HG02884 (cell line): ENCODE results near the gene SLC25A45.

Experiments
- ATAC-seq: cut with Tn5 transposase; IDR thresholded peaks from one replicate; pipeline ENCODE4 v1.9.1; 2021; ENCODE audit warnings: mild to moderate bottlenecking, moderate library complexity; ENCODE audit not compliant: unreplicated experiment

SLC25A45 gene

GRCh38 chr11:65382033-65382803 lies at the start of gene SLC25A45:
TSS of gene SLC25A45 (minus strand) at chr11:65382646. CDS start at chr11:65381951, 695 bp downstream.
- ATAC-seq: peak; percentile 55

- no peak for ATAC-seq
Observed at GRCh38 chr11:65431451-65432099, 49.1 kb upstream of the SLC25A45 start.

- ATAC-seq: no peak
Observed at GRCh38 chr11:65430406-65431217, 48.2 kb upstream of the SLC25A45 start.

- ATAC-seq: no peak
Observed at GRCh38 chr11:65429724-65430405, 47.4 kb upstream of the SLC25A45 start.

- no peak for ATAC-seq
Observed at GRCh38 chr11:65429068-65429681, 46.7 kb upstream of the SLC25A45 start.

- no peak for ATAC-seq
Observed at GRCh38 chr11:65428578-65429067, 46.2 kb upstream of the SLC25A45 start.

GRCh38 chr11:65427691-65428577 lies 45.5 kb upstream of the SLC25A45 start:
- ATAC-seq: no peak

GRCh38 chr11:65426839-65427690 lies 44.6 kb upstream of the SLC25A45 start:
- no peak for ATAC-seq

- ATAC-seq: no peak
Observed at GRCh38 chr11:65425971-65426838, 43.8 kb upstream of the SLC25A45 start.

GRCh38 chr11:65425105-65425970 lies 42.9 kb upstream of the SLC25A45 start:
- ATAC-seq: no peak

- ATAC-seq: no peak
Observed at GRCh38 chr11:65424205-65425104, 42.0 kb upstream of the SLC25A45 start.

- no peak for ATAC-seq
Observed at GRCh38 chr11:65423516-65424204, 41.2 kb upstream of the SLC25A45 start.

GRCh38 chr11:65422633-65423515 lies 40.4 kb upstream of the SLC25A45 start, which contains the start of gene NEAT1:
TSS of gene NEAT1 (plus strand) at chr11:65422798.
- no peak for ATAC-seq
